NCI-H2107 treated with DMSO at 0.1 percent for 48 hours (cell line): ENCODE results near the gene ISCA2.
"Not testable (repeated sequence)": the region's sequence is repeated elsewhere in the genome, so short reads cannot be mapped to it uniquely, and the experiment has no call there.

Experiments used
- DNase-seq: peaks from one replicate; lab custom pipeline; 2025; ENCODE audit not compliant: unreplicated experiment; lab: John Stamatoyannopoulos, UW

Gene ISCA2

DNA sequence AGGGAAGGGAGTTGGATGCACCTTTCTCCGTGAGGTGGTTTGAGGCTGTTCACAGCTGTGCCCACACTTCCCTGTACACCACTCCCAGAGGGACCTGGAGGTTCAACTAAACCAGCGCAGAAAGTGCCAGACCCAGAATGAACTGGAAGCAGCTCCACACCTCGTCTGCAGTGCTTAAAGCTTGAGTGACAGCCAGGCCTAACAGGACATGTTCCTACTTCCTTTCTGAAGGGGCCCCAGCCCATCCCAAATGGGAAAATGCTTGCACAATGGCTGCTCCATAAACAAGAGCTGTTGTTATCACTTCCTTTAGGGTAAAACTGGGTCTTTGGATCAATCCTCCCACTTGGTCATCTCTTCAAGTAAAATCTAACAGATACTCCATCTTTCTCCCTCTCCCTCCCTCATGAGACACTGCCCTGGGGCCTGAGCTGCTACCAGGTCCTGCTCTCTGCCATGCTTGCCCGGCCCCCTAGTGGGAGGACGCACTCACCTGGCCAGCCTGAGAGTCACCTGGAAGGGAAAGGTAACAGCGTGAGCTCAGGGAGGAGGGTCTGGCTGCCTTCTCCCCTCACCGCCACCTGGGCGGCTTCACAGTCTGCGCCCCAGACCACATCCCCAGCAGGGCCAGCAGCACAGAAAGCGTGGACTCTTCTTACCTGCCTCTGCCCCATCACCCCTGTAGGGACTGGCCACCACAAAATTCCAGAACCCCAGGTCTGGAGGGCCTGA lies 33.5 kb downstream of the ISCA2 start:
- DNase-seq: no peak

DNA sequence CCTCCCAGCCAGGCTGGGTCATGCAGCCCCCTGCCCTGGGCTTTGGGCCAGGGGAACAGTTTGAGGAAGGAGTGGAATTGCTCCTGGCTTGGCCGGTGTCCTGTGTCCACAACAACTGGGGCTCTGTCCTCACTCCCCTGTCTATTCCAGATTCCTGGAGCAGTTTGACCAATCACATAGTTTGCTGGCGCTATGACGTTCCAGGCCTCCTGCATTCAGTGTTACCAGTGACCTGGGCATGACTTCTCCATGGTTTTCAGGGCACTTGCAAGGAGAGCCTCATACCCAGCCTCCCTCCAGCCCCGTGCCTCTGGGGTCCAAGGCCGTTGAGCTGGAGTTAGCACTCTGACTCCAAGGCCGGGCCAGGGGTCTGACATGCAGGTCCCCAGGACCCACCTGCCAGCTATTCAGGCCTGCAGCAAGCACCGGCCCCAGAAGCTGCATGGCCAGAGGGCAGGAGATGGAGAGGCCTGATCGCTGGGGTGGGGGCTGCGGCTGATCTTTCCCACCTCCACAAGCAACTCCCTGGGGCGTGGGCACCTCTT lies 34.2 kb downstream of the ISCA2 start:
- DNase-seq: no peak

DNA sequence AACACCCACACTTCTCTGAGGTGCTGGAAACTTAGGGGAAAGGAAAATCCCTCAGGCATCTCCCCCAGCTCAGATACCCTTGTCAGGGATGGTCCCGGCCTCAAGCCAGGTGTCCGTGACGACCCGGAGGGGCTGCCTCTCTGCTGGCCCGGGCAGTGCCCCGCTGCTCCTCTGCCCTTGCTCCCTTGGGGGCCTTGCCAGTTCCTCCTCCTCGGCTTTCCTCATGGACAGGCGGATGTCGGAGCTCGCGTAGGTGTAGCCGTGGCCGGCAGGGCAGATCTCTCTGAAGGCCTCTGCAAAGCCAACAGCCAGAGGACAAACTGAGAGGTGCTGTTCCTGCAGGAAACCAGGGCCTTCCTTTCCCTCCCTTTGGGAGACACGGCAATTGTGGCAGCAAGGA lies 34.8 kb downstream of the ISCA2 start:
- DNase-seq: no peak

DNA sequence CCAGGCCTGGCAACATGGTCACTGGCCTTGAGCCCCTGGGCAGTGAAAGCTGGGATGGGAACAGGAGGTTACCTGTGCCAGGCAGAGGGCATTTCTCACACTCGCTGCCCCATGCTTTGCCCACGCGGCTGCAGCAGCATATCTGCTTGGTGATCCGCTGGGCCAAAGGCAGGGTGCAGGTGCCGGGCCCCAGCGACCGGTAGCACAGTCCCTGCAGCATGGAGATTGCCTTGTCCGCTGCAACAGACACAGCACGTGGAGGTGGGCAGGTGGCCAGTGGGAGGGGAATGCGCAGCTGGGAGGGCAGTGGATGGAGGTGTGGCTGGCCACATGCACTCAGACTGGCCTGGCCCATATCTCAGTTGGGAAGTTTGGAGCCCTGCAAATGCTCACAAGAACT lies 35.3 kb downstream of the ISCA2 start:
- DNase-seq: no peak

DNA sequence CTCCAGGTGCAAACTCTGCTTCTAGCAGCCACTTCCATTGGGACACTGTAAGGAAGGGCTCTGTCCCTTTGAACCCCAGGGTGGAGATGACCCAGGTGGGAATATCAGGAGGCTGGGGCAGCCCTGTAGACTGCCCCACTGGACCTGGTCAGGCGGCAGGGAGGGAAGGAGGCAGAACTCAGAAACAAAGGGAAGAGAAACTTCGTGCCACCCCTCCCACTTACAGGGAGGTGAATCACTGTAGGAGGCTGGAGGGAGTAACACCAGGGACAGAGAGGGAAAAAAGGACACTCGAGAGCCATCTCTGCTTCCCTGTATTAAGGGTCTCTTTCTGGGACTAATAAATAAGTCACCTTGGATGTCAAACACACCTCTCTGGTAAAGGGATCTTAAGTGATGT lies 37.4 kb downstream of the ISCA2 start:
- no peak for DNase-seq

DNA sequence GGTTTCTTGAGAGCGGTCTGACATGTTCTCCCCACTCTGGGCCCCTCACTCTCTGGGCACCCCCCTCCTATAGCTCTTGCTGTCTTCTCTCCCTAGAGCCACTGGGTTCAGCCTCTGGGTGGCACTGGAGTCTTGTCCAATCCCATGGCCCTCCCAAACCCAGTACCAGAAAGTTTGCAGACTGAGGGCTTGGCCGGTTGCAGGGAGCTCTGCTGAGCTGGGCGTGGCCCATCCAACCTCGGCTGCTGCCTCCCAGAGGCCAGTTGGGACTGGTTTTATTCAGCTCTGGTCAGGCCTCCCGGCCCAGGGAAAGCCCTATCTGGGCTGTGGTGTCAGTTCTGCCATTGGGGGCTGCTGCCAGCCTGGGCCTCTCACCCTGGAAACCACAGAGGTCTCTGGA lies 37.9 kb downstream of the ISCA2 start:
- no peak for DNase-seq

DNA sequence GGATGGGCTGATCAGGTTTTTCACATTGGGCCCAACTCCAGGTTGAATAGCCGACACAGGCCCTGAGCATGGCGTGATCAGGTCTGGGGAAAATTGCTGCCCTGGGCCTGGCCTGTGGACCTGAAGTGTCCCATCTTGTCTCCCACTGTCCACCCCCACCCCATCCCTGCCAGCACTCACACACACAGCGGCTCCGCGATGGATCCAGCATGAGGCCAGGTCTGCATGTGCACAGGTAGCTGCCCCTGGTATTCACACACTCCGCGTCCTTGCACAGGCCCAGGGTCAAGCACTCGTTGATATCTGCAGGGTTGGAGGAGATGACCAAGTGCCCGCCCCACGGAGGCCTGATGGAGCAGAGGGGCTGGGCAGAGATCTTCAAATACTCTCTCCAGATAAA lies 38.7 kb downstream of the ISCA2 start:
- DNase-seq: no peak

DNA sequence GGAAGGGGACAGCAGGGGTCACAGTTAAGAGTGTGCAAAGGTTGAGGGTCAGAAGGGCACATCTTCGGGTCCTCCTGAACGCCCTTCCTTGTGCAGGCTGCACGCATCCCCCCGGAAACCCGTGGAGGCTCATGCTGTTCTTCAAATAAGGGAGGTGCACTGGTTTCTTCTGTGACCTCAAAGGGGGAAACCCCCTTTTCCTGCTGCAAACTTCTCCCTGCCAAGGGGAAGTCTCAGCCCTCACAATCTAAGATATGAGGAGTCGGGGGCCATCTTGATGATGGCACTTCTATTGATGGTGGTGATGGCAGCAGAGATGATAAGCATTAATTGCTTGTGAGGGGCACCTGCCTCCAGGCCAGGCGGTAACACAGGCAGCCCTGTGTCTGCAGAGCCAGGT lies 40.0 kb downstream of the ISCA2 start:
- no peak for DNase-seq

DNA sequence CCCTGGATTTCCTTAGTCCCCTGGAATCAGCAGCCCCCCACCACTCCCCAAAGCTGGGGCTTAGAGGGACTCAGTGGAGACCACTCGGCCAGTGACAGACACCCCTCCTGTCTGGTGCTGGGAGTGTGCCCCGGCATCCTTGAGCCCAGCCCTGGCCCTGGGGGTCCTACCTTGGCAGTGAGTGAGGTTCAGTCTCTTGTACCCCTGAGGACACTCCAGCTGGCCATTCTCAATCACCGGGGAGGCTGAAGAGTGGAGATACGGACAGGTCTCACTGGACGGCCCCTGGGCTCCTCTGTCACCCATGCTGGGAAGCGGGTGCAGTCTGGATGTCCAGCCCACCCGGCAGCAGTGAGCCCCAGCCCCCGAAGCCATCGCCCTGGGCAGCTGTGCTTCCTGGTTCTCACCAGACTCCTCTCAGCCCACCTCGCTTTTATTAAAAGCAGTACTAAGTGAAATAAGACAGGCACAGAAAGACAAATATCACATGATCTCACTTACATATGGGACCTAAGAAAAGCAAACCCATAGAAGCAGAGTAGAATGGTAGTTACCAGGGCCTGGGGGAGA lies 42.3 kb downstream of the ISCA2 start:
- DNase-seq: no peak

DNA sequence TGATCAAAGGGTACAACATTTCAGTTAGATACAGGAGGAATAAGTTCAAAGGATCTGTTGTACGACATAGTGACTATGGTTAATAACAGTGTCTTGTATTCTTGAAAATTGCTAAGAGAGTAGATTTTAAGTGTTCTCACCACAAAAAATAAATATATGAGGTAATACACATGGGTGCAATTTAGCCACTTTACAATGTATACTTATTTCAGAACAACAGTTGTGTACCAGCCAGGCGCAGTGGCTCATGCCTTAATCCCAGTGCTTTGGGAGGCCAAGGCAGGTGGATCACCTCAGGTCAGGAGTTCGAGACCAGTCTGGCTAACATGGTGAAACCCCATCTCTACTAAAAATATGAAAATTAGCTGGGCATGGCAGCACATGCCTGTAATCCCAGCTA lies 42.8 kb downstream of the ISCA2 start:
- not testable (repeated sequence) for DNase-seq

DNA sequence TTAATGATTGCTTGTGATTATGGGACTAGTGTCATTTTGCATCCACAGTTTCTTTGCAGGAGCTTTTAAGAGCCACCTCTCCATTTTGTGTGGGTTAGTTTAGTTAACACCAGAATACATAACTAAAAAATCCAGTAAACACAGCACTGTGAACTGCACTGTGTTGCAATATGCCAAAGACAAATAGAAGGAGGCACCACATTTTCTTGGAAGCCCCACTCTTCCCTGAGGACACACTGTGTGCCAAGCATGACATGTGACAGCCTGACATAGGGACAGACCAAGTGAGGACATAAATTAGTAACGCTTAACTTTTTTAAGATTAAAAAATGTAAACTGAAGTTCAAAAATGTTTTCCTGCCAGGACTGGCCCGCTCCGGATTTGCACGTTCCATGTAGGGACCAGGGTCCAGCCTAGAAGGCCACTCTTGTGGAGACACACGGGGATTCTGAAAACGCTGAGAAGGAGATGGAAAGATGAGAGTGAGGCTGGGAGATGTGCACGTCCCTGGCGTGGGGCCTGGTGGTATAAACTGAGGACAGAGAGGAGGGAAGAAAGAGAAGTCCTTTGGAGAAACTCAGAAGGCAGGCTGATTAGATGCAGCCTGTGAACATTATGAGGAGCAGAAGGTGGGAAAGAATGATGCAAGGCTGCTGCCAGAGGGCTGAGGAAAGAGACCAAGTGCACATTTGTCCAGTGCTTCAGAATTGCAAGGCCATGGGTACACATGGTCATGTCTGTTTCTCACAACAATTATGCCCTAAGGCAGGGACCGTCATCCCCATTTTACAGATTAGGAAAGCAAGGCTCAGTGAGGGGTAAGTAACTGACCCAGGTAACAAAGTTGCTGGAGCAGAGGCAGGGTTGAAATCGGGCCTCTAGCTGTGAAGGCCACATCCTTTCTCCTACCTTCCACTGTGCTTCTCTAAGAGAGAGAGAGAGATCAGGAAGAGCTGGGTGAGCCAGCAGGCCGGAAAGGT lies 45.1 kb downstream of the ISCA2 start:
- DNase-seq: no peak

DNA sequence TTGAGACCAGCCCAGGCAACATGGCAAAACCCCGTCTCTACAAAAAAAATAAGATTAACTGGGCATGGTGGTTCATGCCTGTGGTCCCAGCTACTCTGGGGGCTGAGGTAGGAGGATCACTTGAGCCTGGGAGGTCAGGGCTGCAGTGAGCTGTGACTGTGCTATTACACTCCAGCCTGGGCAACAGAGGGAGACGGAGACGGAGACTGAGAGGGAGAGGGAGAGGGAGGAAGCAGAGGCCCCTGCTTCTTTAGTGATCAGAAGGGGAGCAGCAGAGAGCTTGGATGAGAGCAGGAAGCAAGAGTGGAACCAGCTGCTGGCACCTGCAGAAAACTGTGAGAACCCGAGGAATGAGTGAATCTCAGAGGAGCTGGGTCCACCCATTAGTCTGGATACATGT lies 45.9 kb downstream of the ISCA2 start:
- no peak for DNase-seq

DNA sequence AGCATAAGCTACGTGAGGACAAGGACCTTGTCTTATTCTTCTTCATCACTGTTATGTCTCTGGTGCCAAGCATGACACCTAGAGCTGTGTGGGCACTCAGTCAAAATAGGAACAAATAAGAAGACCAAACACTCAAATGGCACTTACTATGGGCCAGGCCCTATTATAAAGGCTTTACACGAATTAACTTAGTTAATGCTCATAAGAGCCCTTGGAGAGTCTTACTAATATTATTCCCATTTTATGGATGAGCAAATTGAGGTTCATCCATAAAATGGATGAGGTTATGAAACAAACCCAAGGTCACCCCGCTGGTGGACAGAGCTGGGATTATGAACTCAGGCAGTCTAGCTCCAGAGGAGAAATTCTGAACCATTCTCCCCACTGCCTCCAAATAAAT lies 47.7 kb downstream of the ISCA2 start:
- no peak for DNase-seq

DNA sequence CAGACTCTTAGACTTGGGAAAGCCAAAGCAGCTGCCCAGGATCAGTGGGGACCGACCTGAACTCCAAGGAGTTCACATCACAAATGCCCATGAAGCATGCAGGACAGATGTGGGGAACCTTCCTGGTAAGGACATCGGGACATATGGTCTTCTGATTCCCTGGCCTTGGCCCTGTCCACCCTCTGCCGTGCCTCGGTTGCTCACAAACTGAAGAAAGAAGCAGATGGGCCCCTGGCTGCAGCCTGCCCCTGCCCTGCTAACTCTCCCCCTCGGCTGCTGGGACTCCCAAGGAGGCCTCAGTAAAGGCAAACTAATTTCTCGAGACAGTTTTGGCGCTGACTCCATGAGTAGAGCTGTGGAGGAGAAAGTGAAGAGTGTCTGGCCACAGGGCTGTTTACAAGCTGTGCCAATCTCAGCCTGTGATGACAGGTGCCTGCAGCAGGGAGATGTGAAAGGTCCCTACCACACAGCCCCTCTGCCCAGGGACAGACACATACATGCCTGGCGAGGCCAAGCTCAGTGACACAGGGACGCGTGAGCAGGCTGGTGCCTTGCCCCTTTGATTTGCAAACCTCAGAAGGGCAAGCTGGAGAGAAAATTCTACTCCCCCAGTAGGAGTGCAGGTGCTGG lies 48.6 kb downstream of the ISCA2 start:
- no peak for DNase-seq

DNA sequence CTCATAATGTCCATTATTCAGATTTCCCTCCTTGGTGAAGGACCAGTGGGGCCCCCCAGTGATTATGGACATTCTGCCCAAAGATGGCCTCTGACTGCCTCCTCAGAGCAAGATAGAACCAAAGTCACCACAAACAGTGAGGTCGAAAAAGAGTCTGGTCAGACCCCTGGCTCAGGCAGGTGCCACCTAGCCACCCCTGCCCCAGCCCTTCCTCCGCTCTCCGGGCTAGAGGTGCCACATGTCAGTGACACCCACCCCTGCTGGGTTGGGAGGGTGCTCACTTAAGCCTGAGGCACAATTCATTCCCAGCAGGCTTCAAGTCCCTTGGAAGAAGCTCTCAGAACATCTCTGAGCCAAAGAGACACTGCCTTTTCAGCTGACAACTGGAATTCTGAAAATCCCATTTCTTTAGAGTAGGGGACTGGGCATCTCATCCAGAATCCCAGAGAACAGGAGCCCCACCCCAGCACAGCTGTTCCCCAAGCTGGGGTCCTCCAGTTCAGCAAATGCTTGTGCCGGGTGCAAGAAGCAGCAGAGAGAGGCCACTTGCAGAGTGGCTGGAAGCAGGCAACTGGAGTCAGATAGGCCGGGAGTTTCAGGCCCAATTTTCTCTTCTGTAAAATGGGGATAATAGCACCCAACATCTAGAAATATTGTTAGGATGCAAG lies 50.3 kb downstream of the ISCA2 start:
- no peak for DNase-seq

DNA sequence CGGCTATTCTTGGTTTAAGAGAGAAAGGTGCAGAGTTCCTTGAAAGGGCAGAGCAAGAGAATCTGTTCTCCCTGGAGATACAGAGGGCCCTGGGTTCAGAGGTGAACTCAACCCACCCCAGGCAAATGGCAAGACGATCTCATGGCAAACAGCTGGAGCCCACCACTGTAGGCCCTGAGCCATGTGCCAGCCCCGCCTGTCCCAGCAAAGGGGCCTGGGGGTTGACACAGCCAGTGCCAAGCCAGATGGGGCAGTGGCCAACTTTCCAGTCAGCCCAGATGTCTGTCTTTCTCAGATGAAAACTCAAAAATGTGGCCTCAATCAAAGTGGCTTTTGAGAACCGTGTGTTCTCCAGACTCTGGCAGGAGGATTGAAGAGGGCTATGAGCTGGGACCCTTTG lies 51.8 kb downstream of the ISCA2 start:
- no peak for DNase-seq

DNA sequence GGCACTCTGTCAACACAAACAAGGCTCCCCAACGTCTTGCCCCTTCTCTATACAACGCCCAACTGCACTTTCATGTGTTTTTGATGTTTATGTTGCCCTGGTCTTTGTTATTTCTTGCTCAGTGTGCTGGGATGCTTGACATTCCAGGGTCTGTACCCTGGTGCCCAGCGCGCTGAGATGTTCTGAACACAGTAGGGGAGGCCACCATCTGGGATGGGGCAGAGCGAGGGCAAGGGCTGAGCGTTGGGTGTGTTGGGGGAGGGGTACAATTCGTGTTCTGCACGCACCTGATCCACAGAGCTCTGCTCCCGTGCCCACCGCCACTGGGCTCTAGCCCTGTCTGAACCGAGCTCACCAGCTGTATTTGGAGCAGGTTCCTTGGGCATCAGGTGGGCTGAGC lies 52.9 kb downstream of the ISCA2 start:
- no peak for DNase-seq
